Measurements from ENCODE around the gene ZBTB12. TPM values are rescaled to one million over a fixed set of nuclear protein-coding genes. Genes with fewer than 3 reads are reported as not detected.

ZBTB12 gene
- total and polyA plus RNA-seq, 2 of the 13 experiments (the other 11 are each of a cell fraction or from before 2014, with no cell fraction given), result 4.8 to 6.0 TPM

DNA sequence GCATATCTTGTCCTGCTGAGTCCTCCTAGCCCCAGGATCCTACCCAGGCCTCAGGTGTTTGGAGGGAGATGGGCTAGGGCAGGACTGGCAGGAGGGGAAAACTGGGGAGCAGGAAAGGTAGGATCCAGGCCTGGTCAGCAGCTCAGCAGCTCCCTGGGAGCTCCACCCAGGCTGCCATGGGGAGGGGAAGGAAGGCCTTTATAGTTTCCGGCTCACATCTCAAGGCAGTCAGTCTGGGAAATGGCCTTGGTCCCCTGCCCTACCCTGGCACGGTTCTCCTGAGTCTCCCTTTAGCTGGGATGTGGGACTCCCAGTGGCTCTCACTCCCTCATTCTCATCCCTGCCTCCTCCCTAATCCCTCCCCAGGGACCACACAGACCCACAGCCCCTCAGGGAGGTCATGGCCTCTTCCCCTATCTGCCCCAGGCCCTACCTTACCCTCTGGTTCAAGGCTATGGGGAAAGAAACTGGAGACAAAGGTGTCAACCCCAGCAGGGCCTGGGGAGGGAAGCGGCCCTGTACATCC, 24.7 kb downstream of the ZBTB12 start (continued):
- TF ChIP-seq SP1 (IDR thresholded peaks at IDR 0.05), result no peak
- no peak for TF ChIP-seq SP1 (CRISPR knock-in tag; IDR thresholded peaks at IDR 0.05)
- TF ChIP-seq, protein P1, sequence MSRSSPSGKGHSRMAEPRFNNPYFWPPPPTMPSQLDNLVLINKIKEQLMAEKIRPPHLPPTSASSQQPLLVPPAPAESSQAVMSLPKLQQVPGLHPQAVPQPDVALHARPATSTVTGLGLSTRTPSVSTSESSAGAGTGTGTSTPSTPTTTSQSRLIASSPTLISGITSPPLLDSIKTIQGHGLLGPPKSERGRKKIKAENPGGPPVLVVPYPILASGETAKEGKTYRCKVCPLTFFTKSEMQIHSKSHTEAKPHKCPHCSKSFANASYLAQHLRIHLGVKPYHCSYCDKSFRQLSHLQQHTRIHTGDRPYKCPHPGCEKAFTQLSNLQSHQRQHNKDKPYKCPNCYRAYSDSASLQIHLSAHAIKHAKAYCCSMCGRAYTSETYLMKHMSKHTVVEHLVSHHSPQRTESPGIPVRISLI (CRISPR knock-in tag; IDR thresholded peaks at IDR 0.05; ENCODE audit: borderline replicate concordance), result no peak
- TF ChIP-seq ZNF274 (CRISPR knock-in tag; IDR thresholded peaks at IDR 0.05), result no peak
- no peak for TF ChIP-seq ZNF263 (CRISPR knock-in tag; IDR thresholded peaks at IDR 0.05)
- TF ChIP-seq EHMT2 (IDR thresholded peaks at IDR 0.05; ENCODE audit: borderline replicate concordance, low read depth, low read length), result no peak
- TF ChIP-seq, protein P2, sequence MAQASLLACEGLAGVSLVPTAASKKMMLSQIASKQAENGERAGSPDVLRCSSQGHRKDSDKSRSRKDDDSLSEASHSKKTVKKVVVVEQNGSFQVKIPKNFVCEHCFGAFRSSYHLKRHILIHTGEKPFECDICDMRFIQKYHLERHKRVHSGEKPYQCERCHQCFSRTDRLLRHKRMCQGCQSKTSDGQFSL (CRISPR knock-in tag; IDR thresholded peaks at IDR 0.05), result no peak
- TF ChIP-seq, protein P3, sequence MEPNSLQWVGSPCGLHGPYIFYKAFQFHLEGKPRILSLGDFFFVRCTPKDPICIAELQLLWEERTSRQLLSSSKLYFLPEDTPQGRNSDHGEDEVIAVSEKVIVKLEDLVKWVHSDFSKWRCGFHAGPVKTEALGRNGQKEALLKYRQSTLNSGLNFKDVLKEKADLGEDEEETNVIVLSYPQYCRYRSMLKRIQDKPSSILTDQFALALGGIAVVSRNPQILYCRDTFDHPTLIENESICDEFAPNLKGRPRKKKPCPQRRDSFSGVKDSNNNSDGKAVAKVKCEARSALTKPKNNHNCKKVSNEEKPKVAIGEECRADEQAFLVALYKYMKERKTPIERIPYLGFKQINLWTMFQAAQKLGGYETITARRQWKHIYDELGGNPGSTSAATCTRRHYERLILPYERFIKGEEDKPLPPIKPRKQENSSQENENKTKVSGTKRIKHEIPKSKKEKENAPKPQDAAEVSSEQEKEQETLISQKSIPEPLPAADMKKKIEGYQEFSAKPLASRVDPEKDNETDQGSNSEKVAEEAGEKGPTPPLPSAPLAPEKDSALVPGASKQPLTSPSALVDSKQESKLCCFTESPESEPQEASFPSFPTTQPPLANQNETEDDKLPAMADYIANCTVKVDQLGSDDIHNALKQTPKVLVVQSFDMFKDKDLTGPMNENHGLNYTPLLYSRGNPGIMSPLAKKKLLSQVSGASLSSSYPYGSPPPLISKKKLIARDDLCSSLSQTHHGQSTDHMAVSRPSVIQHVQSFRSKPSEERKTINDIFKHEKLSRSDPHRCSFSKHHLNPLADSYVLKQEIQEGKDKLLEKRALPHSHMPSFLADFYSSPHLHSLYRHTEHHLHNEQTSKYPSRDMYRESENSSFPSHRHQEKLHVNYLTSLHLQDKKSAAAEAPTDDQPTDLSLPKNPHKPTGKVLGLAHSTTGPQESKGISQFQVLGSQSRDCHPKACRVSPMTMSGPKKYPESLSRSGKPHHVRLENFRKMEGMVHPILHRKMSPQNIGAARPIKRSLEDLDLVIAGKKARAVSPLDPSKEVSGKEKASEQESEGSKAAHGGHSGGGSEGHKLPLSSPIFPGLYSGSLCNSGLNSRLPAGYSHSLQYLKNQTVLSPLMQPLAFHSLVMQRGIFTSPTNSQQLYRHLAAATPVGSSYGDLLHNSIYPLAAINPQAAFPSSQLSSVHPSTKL (CRISPR knock-in tag; IDR thresholded peaks at IDR 0.05), result no peak; the same call in 1 of the 2 replicates
- TF ChIP-seq, protein P4, sequence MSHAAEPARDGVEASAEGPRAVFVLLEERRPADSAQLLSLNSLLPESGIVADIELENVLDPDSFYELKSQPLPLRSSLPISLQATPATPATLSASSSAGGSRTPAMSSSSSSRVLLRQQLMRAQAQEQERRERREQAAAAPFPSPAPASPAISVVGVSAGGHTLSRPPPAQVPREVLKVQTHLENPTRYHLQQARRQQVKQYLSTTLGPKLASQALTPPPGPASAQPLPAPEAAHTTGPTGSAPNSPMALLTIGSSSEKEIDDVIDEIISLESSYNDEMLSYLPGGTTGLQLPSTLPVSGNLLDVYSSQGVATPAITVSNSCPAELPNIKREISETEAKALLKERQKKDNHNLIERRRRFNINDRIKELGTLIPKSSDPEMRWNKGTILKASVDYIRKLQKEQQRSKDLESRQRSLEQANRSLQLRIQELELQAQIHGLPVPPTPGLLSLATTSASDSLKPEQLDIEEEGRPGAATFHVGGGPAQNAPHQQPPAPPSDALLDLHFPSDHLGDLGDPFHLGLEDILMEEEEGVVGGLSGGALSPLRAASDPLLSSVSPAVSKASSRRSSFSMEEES (CRISPR knock-in tag; IDR thresholded peaks at IDR 0.05), result no peak
- TF ChIP-seq DNMT3B (CRISPR knock-in tag; conservative IDR thresholded peaks at IDR 0.05), result no peak
- TF ChIP-seq, protein P5, sequence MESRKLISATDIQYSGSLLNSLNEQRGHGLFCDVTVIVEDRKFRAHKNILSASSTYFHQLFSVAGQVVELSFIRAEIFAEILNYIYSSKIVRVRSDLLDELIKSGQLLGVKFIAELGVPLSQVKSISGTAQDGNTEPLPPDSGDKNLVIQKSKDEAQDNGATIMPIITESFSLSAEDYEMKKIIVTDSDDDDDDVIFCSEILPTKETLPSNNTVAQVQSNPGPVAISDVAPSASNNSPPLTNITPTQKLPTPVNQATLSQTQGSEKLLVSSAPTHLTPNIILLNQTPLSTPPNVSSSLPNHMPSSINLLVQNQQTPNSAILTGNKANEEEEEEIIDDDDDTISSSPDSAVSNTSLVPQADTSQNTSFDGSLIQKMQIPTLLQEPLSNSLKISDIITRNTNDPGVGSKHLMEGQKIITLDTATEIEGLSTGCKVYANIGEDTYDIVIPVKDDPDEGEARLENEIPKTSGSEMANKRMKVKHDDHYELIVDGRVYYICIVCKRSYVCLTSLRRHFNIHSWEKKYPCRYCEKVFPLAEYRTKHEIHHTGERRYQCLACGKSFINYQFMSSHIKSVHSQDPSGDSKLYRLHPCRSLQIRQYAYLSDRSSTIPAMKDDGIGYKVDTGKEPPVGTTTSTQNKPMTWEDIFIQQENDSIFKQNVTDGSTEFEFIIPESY (CRISPR knock-in tag; IDR thresholded peaks at IDR 0.05), result peak; percentile 6; the same call in 1 of the 2 replicates
- TF ChIP-seq, protein P6, sequence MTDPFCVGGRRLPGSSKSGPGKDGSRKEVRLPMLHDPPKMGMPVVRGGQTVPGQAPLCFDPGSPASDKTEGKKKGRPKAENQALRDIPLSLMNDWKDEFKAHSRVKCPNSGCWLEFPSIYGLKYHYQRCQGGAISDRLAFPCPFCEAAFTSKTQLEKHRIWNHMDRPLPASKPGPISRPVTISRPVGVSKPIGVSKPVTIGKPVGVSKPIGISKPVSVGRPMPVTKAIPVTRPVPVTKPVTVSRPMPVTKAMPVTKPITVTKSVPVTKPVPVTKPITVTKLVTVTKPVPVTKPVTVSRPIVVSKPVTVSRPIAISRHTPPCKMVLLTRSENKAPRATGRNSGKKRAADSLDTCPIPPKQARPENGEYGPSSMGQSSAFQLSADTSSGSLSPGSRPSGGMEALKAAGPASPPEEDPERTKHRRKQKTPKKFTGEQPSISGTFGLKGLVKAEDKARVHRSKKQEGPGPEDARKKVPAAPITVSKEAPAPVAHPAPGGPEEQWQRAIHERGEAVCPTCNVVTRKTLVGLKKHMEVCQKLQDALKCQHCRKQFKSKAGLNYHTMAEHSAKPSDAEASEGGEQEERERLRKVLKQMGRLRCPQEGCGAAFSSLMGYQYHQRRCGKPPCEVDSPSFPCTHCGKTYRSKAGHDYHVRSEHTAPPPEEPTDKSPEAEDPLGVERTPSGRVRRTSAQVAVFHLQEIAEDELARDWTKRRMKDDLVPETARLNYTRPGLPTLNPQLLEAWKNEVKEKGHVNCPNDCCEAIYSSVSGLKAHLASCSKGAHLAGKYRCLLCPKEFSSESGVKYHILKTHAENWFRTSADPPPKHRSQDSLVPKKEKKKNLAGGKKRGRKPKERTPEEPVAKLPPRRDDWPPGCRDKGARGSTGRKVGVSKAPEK (CRISPR knock-in tag; IDR thresholded peaks at IDR 0.05; ENCODE audit: borderline replicate concordance), result no peak
- TF ChIP-seq, protein P7, sequence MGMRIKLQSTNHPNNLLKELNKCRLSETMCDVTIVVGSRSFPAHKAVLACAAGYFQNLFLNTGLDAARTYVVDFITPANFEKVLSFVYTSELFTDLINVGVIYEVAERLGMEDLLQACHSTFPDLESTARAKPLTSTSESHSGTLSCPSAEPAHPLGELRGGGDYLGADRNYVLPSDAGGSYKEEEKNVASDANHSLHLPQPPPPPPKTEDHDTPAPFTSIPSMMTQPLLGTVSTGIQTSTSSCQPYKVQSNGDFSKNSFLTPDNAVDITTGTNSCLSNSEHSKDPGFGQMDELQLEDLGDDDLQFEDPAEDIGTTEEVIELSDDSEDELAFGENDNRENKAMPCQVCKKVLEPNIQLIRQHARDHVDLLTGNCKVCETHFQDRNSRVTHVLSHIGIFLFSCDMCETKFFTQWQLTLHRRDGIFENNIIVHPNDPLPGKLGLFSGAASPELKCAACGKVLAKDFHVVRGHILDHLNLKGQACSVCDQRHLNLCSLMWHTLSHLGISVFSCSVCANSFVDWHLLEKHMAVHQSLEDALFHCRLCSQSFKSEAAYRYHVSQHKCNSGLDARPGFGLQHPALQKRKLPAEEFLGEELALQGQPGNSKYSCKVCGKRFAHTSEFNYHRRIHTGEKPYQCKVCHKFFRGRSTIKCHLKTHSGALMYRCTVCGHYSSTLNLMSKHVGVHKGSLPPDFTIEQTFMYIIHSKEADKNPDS (CRISPR knock-in tag; IDR thresholded peaks at IDR 0.05), result no peak
- TF ChIP-seq TAF1 (CRISPR knock-in tag; IDR thresholded peaks at IDR 0.05), result no peak; the same call in 1 of the 2 replicates

Data from HepG2 (cell line).